Measurements from ENCODE around the gene SMIM35. TPM values are rescaled to one million over a fixed set of nuclear protein-coding genes. Genes with fewer than 3 reads are reported as not detected.

SMIM35 gene
- total RNA-seq, 1 experiment from 2014 or later = not detected

- no peak for DNase-seq (ENCODE audit: low read depth)
Measured at GRCh38 chr11:117960406-117960805, 126.4 kb downstream of the SMIM35 start.

- no peak for DNase-seq (ENCODE audit: low read depth)
Measured at GRCh38 chr11:117959438-117960149, 127.2 kb downstream of the SMIM35 start.

- no peak for DNase-seq (ENCODE audit: low read depth)
Measured at GRCh38 chr11:117958949-117959348, 127.8 kb downstream of the SMIM35 start.

Other genes with a start within 250 kb of the SMIM35 start
- gene FXYD6, start 210.3 kb downstream of the SMIM35 start, total RNA-seq (2014; rRNA removed) = 0.19 and 0.34 TPM in 2 replicates
- gene TMPRSS13, start 157.6 kb downstream of the SMIM35 start, total RNA-seq (2014; rRNA removed) = not detected in 2 replicates
- gene IL10RA, start 100.6 kb downstream of the SMIM35 start, total RNA-seq (2014; rRNA removed) = not detected in 2 replicates
- not detected in 2 replicates for gene TMPRSS4, start 9.9 kb downstream of the SMIM35 start, total RNA-seq (2014; rRNA removed)
- gene SCN4B, start 65.9 kb upstream of the SMIM35 start, total RNA-seq (2014; rRNA removed) = not detected in 2 replicates
- gene SCN2B, start 89.7 kb upstream of the SMIM35 start, total RNA-seq (2014; rRNA removed) = not detected in 2 replicates
- not detected in 2 replicates for gene JAML, start 138.0 kb upstream of the SMIM35 start, total RNA-seq (2014; rRNA removed)
- gene MPZL3, start 165.4 kb upstream of the SMIM35 start, total RNA-seq (2014; rRNA removed) = 0.06 TPM in 1 of 2 replicates, not detected in the other
- not detected in 2 replicates for gene MPZL2, start 177.3 kb upstream of the SMIM35 start, total RNA-seq (2014; rRNA removed)
- not detected in 2 replicates for gene CD3E, start 217.8 kb upstream of the SMIM35 start, total RNA-seq (2014; rRNA removed)